GM21717 (cell line): Measurements from ENCODE around the gene TRPV4.

Source experiments
- ATAC-seq: cut with Tn5 transposase; IDR thresholded peaks from one replicate; pipeline ENCODE4 v1.9.1; 2021; ENCODE audit warnings: mild to moderate bottlenecking, moderate library complexity; ENCODE audit not compliant: unreplicated experiment

The TRPV4 gene

GRCh38 chr12:109783135-109783964, 49.8 kb downstream of the TRPV4 start:
- no peak for ATAC-seq

GRCh38 chr12:109782326-109782703, 50.9 kb downstream of the TRPV4 start:
- ATAC-seq = no peak

GRCh38 chr12:109781668-109782325, 51.4 kb downstream of the TRPV4 start:
- ATAC-seq = no peak

- no peak for ATAC-seq
Measured at GRCh38 chr12:109779382-109779781, 53.8 kb downstream of the TRPV4 start.

- ATAC-seq = no peak
Measured at GRCh38 chr12:109778684-109779083, 54.5 kb downstream of the TRPV4 start.

- no peak for ATAC-seq
Measured at GRCh38 chr12:109777544-109777943, 55.7 kb downstream of the TRPV4 start.

GRCh38 chr12:109776624-109777023, 56.6 kb downstream of the TRPV4 start:
- no peak for ATAC-seq

- no peak for ATAC-seq
Measured at GRCh38 chr12:109775172-109775881, 57.9 kb downstream of the TRPV4 start.

- no peak for ATAC-seq
Measured at GRCh38 chr12:109773384-109774011, 59.7 kb downstream of the TRPV4 start.

GRCh38 chr12:109772622-109773321, 60.4 kb downstream of the TRPV4 start:
- ATAC-seq = no peak

GRCh38 chr12:109771746-109772621, 61.2 kb downstream of the TRPV4 start:
- no peak for ATAC-seq

- no peak for ATAC-seq
Measured at GRCh38 chr12:109770861-109771670, 62.1 kb downstream of the TRPV4 start.

GRCh38 chr12:109770104-109770860, 62.9 kb downstream of the TRPV4 start:
- no peak for ATAC-seq

- ATAC-seq = no peak
Measured at GRCh38 chr12:109768901-109769670, 64.1 kb downstream of the TRPV4 start.

- no peak for ATAC-seq
Measured at GRCh38 chr12:109767991-109768900, 65.0 kb downstream of the TRPV4 start.

GRCh38 chr12:109767456-109767855, 65.7 kb downstream of the TRPV4 start:
- no peak for ATAC-seq
